Thymus (tissue), 11 donors: ENCODE data around the gene NOTUM. TPM values are rescaled to one million over a fixed set of nuclear protein-coding genes. Genes with fewer than 3 reads are reported as not detected.

Experiments
- DNase-seq, 9 donors: peaks; one replicate each; pipeline ENCODE4 v3.0.0-alpha.2; 2013; ENCODE audit warnings: low spot score in 9 of 9, low read depth in 6 of 9, missing footprints in 1 of 9
- H3K27ac ChIP-seq, 2 donors: one replicate each; pipeline ENCODE4 v1.5.1; 2013; ENCODE audit warnings: control low read depth in 1 of 2, low read depth in 1 of 2, low read length in 1 of 2, mild to moderate bottlenecking in 1 of 2, moderate library complexity in 1 of 2
- H3K27me3 ChIP-seq, 2 donors: one replicate each; pipeline ENCODE4 v1.5.1; 2013; ENCODE audit warnings: low read length in 1 of 2; ENCODE audit not compliant: control insufficient read depth in 2 of 2, insufficient read depth in 1 of 2
- H3K36me3 ChIP-seq, 2 donors: one replicate each; pipeline ENCODE4 v1.5.1; 2013; ENCODE audit warnings: low read length in 1 of 2, mild to moderate bottlenecking in 1 of 2, moderate library complexity in 1 of 2; ENCODE audit not compliant: control insufficient read depth in 2 of 2, insufficient read depth in 2 of 2
- H3K4me1 ChIP-seq, 2 donors: one replicate each; pipeline ENCODE4 v1.5.1; 2013; ENCODE audit warnings: low read length in 2 of 2; ENCODE audit not compliant: control insufficient read depth in 2 of 2, insufficient read depth in 2 of 2
- H3K4me3 ChIP-seq, 2 donors: one replicate each; pipeline ENCODE4 v1.5.1; 2013; ENCODE audit warnings: low read length in 2 of 2, control low read depth in 1 of 2, mild to moderate bottlenecking in 1 of 2
- H3K9me3 ChIP-seq, 2 donors: one replicate each; pipeline ENCODE4 v1.5.1; 2013; ENCODE audit warnings: low read length in 1 of 2, mild to moderate bottlenecking in 1 of 2; ENCODE audit not compliant: control insufficient read depth in 2 of 2, insufficient read depth in 1 of 2
- WGBS: extraction: QIAGEN DNeasy Blood & Tissue Kit; methylation state at CpG from one replicate; pipeline ENCODE4 v1.1.7; 2013; 5-methylcytosine and 5-hydroxymethylcytosine counted together
- polyA plus RNA-seq: library from polyadenylated mRNA; stranded (reverse); fragments of 200-250 nt; gene quantifications from one replicate; pipeline ENCODE4 v1.2.3, GENCODE V29; 2013
- total RNA-seq: library from RNA; stranded (reverse); fragments of 120-200 nt; gene quantifications from one replicate; pipeline ENCODE4 v1.2.4, GENCODE V29; 2013
- donor health status: healthy.

Gene NOTUM
- total and polyA plus RNA-seq, 2 donors, result 0.25 to 0.66 TPM

- Histone ChIP-seq H3K36me3 (peaks cover 54 to 67% of the 10 kb centered on the region in 2 donors), H3K27me3 (peaks cover 24 to 37% of the 10 kb centered on the region in 2 donors), H3K4me3 (no peak overlapping the region), H3K4me1 (peaks cover 0 to 4% of the 10 kb centered on the region in 2 donors), H3K27ac (no peak overlapping the region), H3K9me3 (no peaks in the 10 kb centered on the region)
- DNase-seq, result no peak
- WGBS, result 51% methylated on average over 47 of the region's 47 CpGs
These were observed 58.2 kb downstream of the NOTUM start for GRCh38 chr17:81902653-81903414.

Other genes starting within 250 kb of the NOTUM start
- 8.3 TPM for gene SLC25A10, start 248.9 kb downstream of the NOTUM start, total RNA-seq
- gene SLC25A10, start 248.9 kb downstream of the NOTUM start, polyA plus RNA-seq, result 11.9 TPM
- gene GCGR, start 157.0 kb downstream of the NOTUM start, total RNA-seq, result 0.05 TPM
- gene GCGR, start 157.0 kb downstream of the NOTUM start, polyA plus RNA-seq, result 0.80 TPM
- 96.2 TPM for gene MCRIP1, start 127.9 kb downstream of the NOTUM start, total RNA-seq
- gene MCRIP1, start 127.9 kb downstream of the NOTUM start, polyA plus RNA-seq, result 120 TPM
- 0.28 TPM for gene PPP1R27, start 126.1 kb downstream of the NOTUM start, total RNA-seq
- 0.94 TPM for gene PPP1R27, start 126.1 kb downstream of the NOTUM start, polyA plus RNA-seq
- 210 TPM for gene P4HB, start 100.7 kb downstream of the NOTUM start, total RNA-seq
- 219 TPM for gene P4HB, start 100.7 kb downstream of the NOTUM start, polyA plus RNA-seq
- gene ARHGDIA, start 89.8 kb downstream of the NOTUM start, total RNA-seq, result 106 TPM
- 189 TPM for gene ARHGDIA, start 89.8 kb downstream of the NOTUM start, polyA plus RNA-seq
- 168 TPM for gene ALYREF, start 69.6 kb downstream of the NOTUM start, total RNA-seq
- gene ALYREF, start 69.6 kb downstream of the NOTUM start, polyA plus RNA-seq, result 42.9 TPM
- gene ANAPC11, start 69.5 kb downstream of the NOTUM start, total RNA-seq, result 108 TPM
- 127 TPM for gene ANAPC11, start 69.5 kb downstream of the NOTUM start, polyA plus RNA-seq
- 1.7 TPM for gene NPB, start 58.9 kb downstream of the NOTUM start, total RNA-seq
- gene NPB, start 58.9 kb downstream of the NOTUM start, polyA plus RNA-seq, result 3.5 TPM
- 19.4 TPM for gene PCYT2, start 49.8 kb downstream of the NOTUM start, total RNA-seq
- 37.4 TPM for gene PCYT2, start 49.8 kb downstream of the NOTUM start, polyA plus RNA-seq
- gene SIRT7, start 43.0 kb downstream of the NOTUM start, total RNA-seq, result 16.1 TPM
- 47.7 TPM for gene SIRT7, start 43.0 kb downstream of the NOTUM start, polyA plus RNA-seq
- 6.0 TPM for gene MAFG, start 33.5 kb downstream of the NOTUM start, total RNA-seq
- 7.3 TPM for gene MAFG, start 33.5 kb downstream of the NOTUM start, polyA plus RNA-seq
- 16.4 TPM for gene PYCR1, start 23.9 kb downstream of the NOTUM start, total RNA-seq
- 2.9 TPM for gene PYCR1, start 23.9 kb downstream of the NOTUM start, polyA plus RNA-seq
- 0.05 TPM for gene MYADML2, start 14.0 kb downstream of the NOTUM start, total RNA-seq
- 0.07 TPM for gene MYADML2, start 14.0 kb downstream of the NOTUM start, polyA plus RNA-seq
- 27.6 TPM for gene ASPSCR1, start 16.4 kb upstream of the NOTUM start, total RNA-seq
- 57.6 TPM for gene ASPSCR1, start 16.4 kb upstream of the NOTUM start, polyA plus RNA-seq
- 44.5 TPM for gene CENPX, start 61.7 kb upstream of the NOTUM start, total RNA-seq
- 79.7 TPM for gene CENPX, start 61.7 kb upstream of the NOTUM start, polyA plus RNA-seq
- 15.2 TPM for gene LRRC45, start 62.1 kb upstream of the NOTUM start, total RNA-seq
- 20.7 TPM for gene LRRC45, start 62.1 kb upstream of the NOTUM start, polyA plus RNA-seq
- gene RAC3, start 70.5 kb upstream of the NOTUM start, total RNA-seq, result 4.7 TPM
- 6.9 TPM for gene RAC3, start 70.5 kb upstream of the NOTUM start, polyA plus RNA-seq
- gene DCXR, start 76.5 kb upstream of the NOTUM start, total RNA-seq, result 71.2 TPM
- 101 TPM for gene DCXR, start 76.5 kb upstream of the NOTUM start, polyA plus RNA-seq
- 8.1 TPM for gene RFNG, start 90.6 kb upstream of the NOTUM start, total RNA-seq
- 45.4 TPM for gene RFNG, start 90.6 kb upstream of the NOTUM start, polyA plus RNA-seq
- 75.8 TPM for gene GPS1, start 90.7 kb upstream of the NOTUM start, total RNA-seq
- 98.3 TPM for gene GPS1, start 90.7 kb upstream of the NOTUM start, polyA plus RNA-seq
- 57.9 TPM for gene DUS1L, start 104.6 kb upstream of the NOTUM start, total RNA-seq
- gene DUS1L, start 104.6 kb upstream of the NOTUM start, polyA plus RNA-seq, result 147 TPM
- 12.3 TPM for gene FASN, start 137.0 kb upstream of the NOTUM start, total RNA-seq
- gene FASN, start 137.0 kb upstream of the NOTUM start, polyA plus RNA-seq, result 19.0 TPM